PC-9 (cell line): Measurements from ENCODE around the gene GMFB. TPM values are rescaled to one million over a fixed set of nuclear protein-coding genes. Genes with fewer than 3 reads are reported as not detected.

Experiments
- BruUV-seq: library from RNA; stranded (reverse); fragments of 400-500 nt; replicated peaks from 2 replicates; lab custom pipeline; 2021; lab: Mats Ljungman, UMichigan
- CTCF ChIA-PET: fragments of 300-600 bp; sonication (Branson Sonifier 250); formaldehyde crosslinking; loops from one replicate; lab custom pipeline; 2022; ENCODE audit warnings: antibody characterized with exemption; lab: Charles Lee
- POLR2A ChIA-PET: fragments of 300-600 bp; sonication (Branson Sonifier 250); formaldehyde crosslinking; loops from one replicate; lab custom pipeline; 2022; ENCODE audit warnings: antibody characterized with exemption; ENCODE audit not compliant: unreplicated experiment; lab: Charles Lee
- DNase-seq, 2 experiments: peaks; one replicate each; pipeline versions ENCODE4 v3.0.0 to v3.0.0-alpha.2; 2015 to 2022; ENCODE audit warnings: mixed read lengths in 1 of 2
- H2AFZ ChIP-seq: fragments of 200-600 bp; sonication (generic); 2 replicates; pipeline ENCODE4 v1.8.1; 2017; ENCODE audit warnings: antibody characterized with exemption
- H3F3A ChIP-seq: fragments of 200-600 bp; sonication (generic); 2 replicates; pipeline ENCODE4 v1.8.1; 2017; ENCODE audit warnings: antibody characterized with exemption, mild to moderate bottlenecking, low read depth; ENCODE audit not compliant: insufficient read depth
- H3K27ac ChIP-seq: fragments of 200-600 bp; sonication (generic); 2 replicates; pipeline ENCODE4 v1.6.1; 2016; ENCODE audit warnings: mixed run types
- H3K27me3 ChIP-seq: fragments of 200-600 bp; sonication (generic); 2 replicates; pipeline ENCODE4 v1.6.1; 2016; ENCODE audit warnings: low read depth, mixed run types; ENCODE audit not compliant: insufficient read depth
- H3K36me3 ChIP-seq: fragments of 200-600 bp; sonication (generic); 2 replicates; pipeline ENCODE4 v1.6.1; 2016; ENCODE audit warnings: low read depth, mixed run types
- H3K4me1 ChIP-seq: fragments of 200-600 bp; sonication (generic); replicated peaks from 2 replicates; pipeline ENCODE4 v1.6.1; 2016; ENCODE audit warnings: mixed run types; ENCODE audit not compliant: insufficient read depth
- H3K4me2 ChIP-seq: fragments of 200-600 bp; sonication (generic); 2 replicates; pipeline ENCODE4 v1.6.1; 2017; ENCODE audit warnings: mixed run types
- H3K4me3 ChIP-seq: fragments of 200-600 bp; sonication (generic); 2 replicates; pipeline ENCODE4 v1.6.1; 2016; ENCODE audit warnings: mixed run types
- H3K79me2 ChIP-seq: fragments of 200-600 bp; sonication (generic); 2 replicates; pipeline ENCODE4 v1.6.1; 2017; ENCODE audit warnings: low read depth, mixed run types
- H3K9me2 ChIP-seq: fragments of 200-600 bp; sonication (generic); 2 replicates; pipeline ENCODE4 v1.8.1; 2017; ENCODE audit warnings: mild to moderate bottlenecking; ENCODE audit not compliant: insufficient read depth
- H3K9me3 ChIP-seq: fragments of 200-600 bp; sonication (generic); 2 replicates; pipeline ENCODE4 v1.8.1; 2016; ENCODE audit warnings: low read depth; ENCODE audit not compliant: insufficient read depth
- H4K20me1 ChIP-seq: fragments of 200-600 bp; sonication (generic); 2 replicates; pipeline ENCODE4 v1.8.1; 2017; ENCODE audit not compliant: insufficient read depth
- EZH2 ChIP-seq: fragments of 200-600 bp; sonication (generic); IDR thresholded peaks from 2 replicates; pipeline ENCODE4 v1.8.0; 2017; ENCODE audit warnings: antibody characterized with exemption, low read depth
- intact Hi-C: fragments of 100-400 bp; cut with micrococcal nuclease; formaldehyde crosslinking; loops from one replicate; pipeline ENCODE4 v1.10.0; 2022; ENCODE audit not compliant: unreplicated experiment
- total RNA-seq: library from RNA; stranded (reverse); gene quantifications from 2 replicates; pipeline ENCODE4 v1.2.3, GENCODE V29; 2021
- TF ChIP-seq, protein P1 (sequence below): fragments of 200-600 bp; sonication (generic); conservative IDR thresholded peaks from 2 replicates; pipeline ENCODE4 v1.6.1; 2017; ENCODE audit warnings: mixed run types, antibody characterized with exemption, mild to moderate bottlenecking, moderate library complexity

The GMFB gene
- total RNA-seq, 1 experiment from 2014 or later, result 35.5 TPM

DNA sequence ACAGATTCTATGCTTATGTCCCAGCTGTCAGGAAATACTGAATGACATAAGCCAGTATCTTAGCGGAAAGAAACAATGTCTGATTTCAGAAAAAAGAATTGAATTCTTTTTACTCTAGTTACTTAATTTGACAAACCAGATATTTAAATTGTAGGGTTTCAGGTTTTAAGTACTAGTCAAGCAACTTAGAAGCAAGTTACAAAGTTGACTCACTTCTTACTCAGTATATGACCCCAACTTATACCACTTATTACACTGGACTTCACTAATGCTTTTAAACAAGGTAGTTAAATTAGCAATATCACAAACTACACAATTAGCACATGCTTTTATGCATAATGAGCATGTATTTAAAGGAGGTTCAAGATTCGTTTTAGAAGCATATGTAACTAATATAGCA is 7.1 kb downstream of the GMFB start:
- H3K79me2 ChIP-seq, result peaks cover 51% of the 10 kb centered on the region
- intact Hi-C loops, result loop anchor here (10.0 kb wide), 1 partner anchor 173 kb away; no protein-coding TSS in a partner anchor
- no peaks in the 10 kb centered on the region; the same call in none of the 2 replicates for H3K9me3 ChIP-seq
- no peaks in the 10 kb centered on the region for H4K20me1 ChIP-seq
- H3K4me3 ChIP-seq, result peak overlapping the region; percentile 42; the same call in 1 of the 2 replicates
- peak overlapping the region; percentile 93 for H3K27ac ChIP-seq
- no peak overlapping the region for H2AFZ ChIP-seq
- H3K4me2 ChIP-seq, result peak overlapping the region; percentile 79
- TSS peak; percentile 74 for BruUV-seq
- TF ChIP-seq EZH2, result no peak
- TF ChIP-seq, protein P1, sequence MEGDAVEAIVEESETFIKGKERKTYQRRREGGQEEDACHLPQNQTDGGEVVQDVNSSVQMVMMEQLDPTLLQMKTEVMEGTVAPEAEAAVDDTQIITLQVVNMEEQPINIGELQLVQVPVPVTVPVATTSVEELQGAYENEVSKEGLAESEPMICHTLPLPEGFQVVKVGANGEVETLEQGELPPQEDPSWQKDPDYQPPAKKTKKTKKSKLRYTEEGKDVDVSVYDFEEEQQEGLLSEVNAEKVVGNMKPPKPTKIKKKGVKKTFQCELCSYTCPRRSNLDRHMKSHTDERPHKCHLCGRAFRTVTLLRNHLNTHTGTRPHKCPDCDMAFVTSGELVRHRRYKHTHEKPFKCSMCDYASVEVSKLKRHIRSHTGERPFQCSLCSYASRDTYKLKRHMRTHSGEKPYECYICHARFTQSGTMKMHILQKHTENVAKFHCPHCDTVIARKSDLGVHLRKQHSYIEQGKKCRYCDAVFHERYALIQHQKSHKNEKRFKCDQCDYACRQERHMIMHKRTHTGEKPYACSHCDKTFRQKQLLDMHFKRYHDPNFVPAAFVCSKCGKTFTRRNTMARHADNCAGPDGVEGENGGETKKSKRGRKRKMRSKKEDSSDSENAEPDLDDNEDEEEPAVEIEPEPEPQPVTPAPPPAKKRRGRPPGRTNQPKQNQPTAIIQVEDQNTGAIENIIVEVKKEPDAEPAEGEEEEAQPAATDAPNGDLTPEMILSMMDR, result no peak
- no peaks in the 10 kb centered on the region; the same call in 1 of the 2 replicates for H3K9me2 ChIP-seq
- CTCF ChIA-PET, result interaction anchor here (0.7 kb wide), 1 partner anchor 22 kb away, joined by 3 read pairs; no protein-coding TSS in a partner anchor
- POLR2A ChIA-PET, result interaction anchor here (0.7 kb wide), 4 partner anchors 208 to 644 kb away, joined by 3 to 9 read pairs (median 4); no protein-coding TSS in a partner anchor
- peaks cover 42% of the 10 kb centered on the region for H3F3A ChIP-seq
- H3K4me1 ChIP-seq, result peaks cover 42% of the 10 kb centered on the region
- peaks cover 32% of the 10 kb centered on the region for H3K36me3 ChIP-seq
- peak in 1 of 2 experiments; percentile 64 for DNase-seq
- no peaks in the 10 kb centered on the region for H3K27me3 ChIP-seq

DNA sequence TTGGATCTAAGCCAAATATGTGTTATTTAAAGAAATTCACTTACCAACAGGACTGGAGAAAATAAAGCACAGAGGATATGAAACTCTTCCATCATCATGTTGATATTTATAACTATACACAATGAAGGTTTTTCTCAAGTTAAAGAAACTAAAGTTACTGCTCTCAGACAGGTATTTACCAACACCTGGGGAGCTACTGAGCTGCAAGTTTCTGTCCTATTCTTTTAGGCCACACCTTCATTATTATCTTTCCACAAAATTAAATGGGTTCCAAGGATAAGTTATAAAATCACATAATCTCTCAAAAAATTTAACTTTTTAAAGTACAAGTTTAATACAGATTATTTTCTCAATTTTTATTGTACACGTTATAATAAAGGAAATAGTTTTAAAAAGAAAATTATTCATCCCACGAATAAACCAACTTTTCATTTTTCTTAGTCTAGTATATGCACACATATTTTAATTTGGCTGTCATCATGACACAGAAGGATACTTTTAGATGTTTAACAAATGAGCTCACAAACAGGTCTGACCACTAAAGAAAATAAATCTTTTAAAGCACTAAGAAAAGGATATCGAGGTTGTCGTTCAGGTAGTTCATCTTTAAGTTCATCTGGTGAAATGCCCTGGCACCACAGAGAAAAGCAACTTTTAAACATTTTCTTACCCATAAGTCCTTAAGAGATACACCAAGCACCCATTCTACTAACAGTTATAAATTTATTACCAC is 7.8 kb downstream of the GMFB start:
- no TSS peak for BruUV-seq
- Histone ChIP-seq H3K4me2 (peak overlapping the region; percentile 79), H3K4me3 (peak overlapping the region; percentile 42; the same call in 1 of the 2 replicates), H3K79me2 (peaks cover 44% of the 10 kb centered on the region), H3F3A (peaks cover 42% of the 10 kb centered on the region), H3K9me3 (no peaks in the 10 kb centered on the region; the same call in none of the 2 replicates), H3K27ac (peak overlapping the region; percentile 93), H2AFZ (peak overlapping the region; percentile 62; the same call in 1 of the 2 replicates), H3K36me3 (peaks cover 32% of the 10 kb centered on the region), H3K9me2 (no peaks in the 10 kb centered on the region; the same call in 1 of the 2 replicates), H3K27me3 (no peaks in the 10 kb centered on the region), H4K20me1 (no peaks in the 10 kb centered on the region), H3K4me1 (peaks cover 42% of the 10 kb centered on the region)
- ChIA-PET POLR2A (interaction anchor here (0.7 kb wide), 3 partner anchors 333 to 645 kb away, joined by 3 to 9 read pairs (median 5); no protein-coding TSS in a partner anchor), CTCF (interaction anchor here (0.7 kb wide), 1 partner anchor 22 kb away, joined by 3 read pairs; no protein-coding TSS in a partner anchor)
- intact Hi-C loops, result loop anchor here (10.0 kb wide), 1 partner anchor 174 kb away; no protein-coding TSS in a partner anchor
- peak in 1 of 2 experiments; percentile 83 for DNase-seq
- TF ChIP-seq EZH2, result no peak
- TF ChIP-seq, protein P1, result no peak

DNA sequence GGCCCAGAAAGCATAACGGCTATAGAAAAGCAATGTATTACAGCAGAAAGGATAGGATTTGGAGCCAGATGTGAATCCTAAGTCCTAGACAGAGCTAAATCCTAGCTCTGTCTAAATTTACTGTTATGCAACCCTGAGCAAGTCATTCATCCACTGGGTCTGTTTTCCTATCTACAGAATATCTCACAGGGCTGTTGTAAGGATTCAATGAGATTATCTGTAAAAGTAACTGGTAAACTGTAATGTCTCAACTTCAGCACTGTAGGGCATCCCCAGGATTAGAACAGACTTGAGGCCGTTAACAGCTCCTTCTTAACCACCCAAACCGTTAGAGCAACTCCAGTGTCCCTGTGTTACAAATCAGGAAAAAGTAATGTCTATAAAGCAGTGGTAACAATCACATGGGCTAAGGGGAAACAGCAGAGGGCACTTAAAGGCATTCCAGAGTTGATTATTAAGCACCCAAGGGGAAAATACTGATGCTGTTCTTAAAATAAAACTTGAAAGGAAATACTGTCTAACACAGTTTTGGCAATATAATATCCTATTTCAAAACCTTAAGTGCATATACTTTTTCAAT is 10.1 kb downstream of the GMFB start:
- ChIA-PET POLR2A (interaction anchor here (0.6 kb wide), 1 partner anchor 12 kb away, joined by 10 read pairs; no protein-coding TSS in a partner anchor), CTCF (no interaction called here)
- Histone ChIP-seq H3K27me3 (no peaks in the 10 kb centered on the region), H3K4me2 (no peak overlapping the region), H3K4me1 (peaks cover 39% of the 10 kb centered on the region), H2AFZ (no peak overlapping the region), H4K20me1 (no peaks in the 10 kb centered on the region), H3K36me3 (peaks cover 32% of the 10 kb centered on the region), H3K9me2 (no peaks in the 10 kb centered on the region; the same call in 1 of the 2 replicates), H3K9me3 (no peaks in the 10 kb centered on the region; the same call in none of the 2 replicates), H3K4me3 (no peak overlapping the region), H3K27ac (no peak overlapping the region), H3F3A (peaks cover 42% of the 10 kb centered on the region), H3K79me2 (peaks cover 23% of the 10 kb centered on the region)
- TSS peak; percentile 11 for BruUV-seq
- no peak for TF ChIP-seq EZH2
- TF ChIP-seq, protein P1, result no peak
- intact Hi-C loops, result no loop called here
- DNase-seq, result no peak
